ENCODE results near the gene ACADS. TPM values are rescaled to one million over a fixed set of nuclear protein-coding genes. Genes with fewer than 3 reads are reported as not detected.

ACADS gene
- total RNA-seq, 2 experiments from 2014 or later: 15.5 to 20.1 TPM

GRCh38 chr12:120737557-120738251 lies 12.1 kb downstream of the ACADS start:
- Mint-ChIP-seq H3K9me3 (no peaks in the 10 kb centered on the region), H3K4me3 (no peak overlapping the region), H3K27ac (no peak overlapping the region), H3K4me1 (no peaks in the 10 kb centered on the region), H3K36me3 (ENCODE audit: low read depth) (no peaks in the 10 kb centered on the region), H3K27me3 (no peaks in the 10 kb centered on the region)
- ChIA-PET POLR2A (no interaction called here), CTCF (no interaction called here)
- DNase-seq: no peak

- no peak overlapping the region for H3K4me3 Mint-ChIP-seq
- no peaks in the 10 kb centered on the region for H3K27me3 Mint-ChIP-seq
- H3K36me3 Mint-ChIP-seq (ENCODE audit: low read depth): no peaks in the 10 kb centered on the region
- H3K9me3 Mint-ChIP-seq: no peaks in the 10 kb centered on the region
- ChIA-PET CTCF (no interaction called here), POLR2A (no interaction called here)
- DNase-seq: no peak
- no peaks in the 10 kb centered on the region for H3K4me1 Mint-ChIP-seq
- no peak overlapping the region for H3K27ac Mint-ChIP-seq
These were observed 12.8 kb downstream of the ACADS start for GRCh38 chr12:120738252-120739030.

GRCh38 chr12:120739031-120739762 lies 13.6 kb downstream of the ACADS start:
- no peaks in the 10 kb centered on the region for H3K4me1 Mint-ChIP-seq
- no peaks in the 10 kb centered on the region for H3K36me3 Mint-ChIP-seq (ENCODE audit: low read depth)
- DNase-seq: no peak
- H3K9me3 Mint-ChIP-seq: no peaks in the 10 kb centered on the region
- ChIA-PET POLR2A (no interaction called here), CTCF (no interaction called here)
- no peak overlapping the region for H3K4me3 Mint-ChIP-seq
- H3K27me3 Mint-ChIP-seq: no peaks in the 10 kb centered on the region
- no peak overlapping the region for H3K27ac Mint-ChIP-seq

GRCh38 chr12:120739821-120740613 lies 14.4 kb downstream of the ACADS start:
- Mint-ChIP-seq H3K4me3 (no peak overlapping the region), H3K27me3 (no peaks in the 10 kb centered on the region), H3K27ac (no peak overlapping the region), H3K9me3 (no peaks in the 10 kb centered on the region), H3K4me1 (no peaks in the 10 kb centered on the region), H3K36me3 (ENCODE audit: low read depth) (no peaks in the 10 kb centered on the region)
- ChIA-PET CTCF (no interaction called here), POLR2A (no interaction called here)
- DNase-seq: no peak

- POLR2A ChIA-PET: no interaction called here
- Mint-ChIP-seq H3K36me3 (ENCODE audit: low read depth) (no peaks in the 10 kb centered on the region), H3K4me3 (no peak overlapping the region), H3K27ac (no peak overlapping the region), H3K4me1 (no peaks in the 10 kb centered on the region), H3K27me3 (no peaks in the 10 kb centered on the region), H3K9me3 (no peaks in the 10 kb centered on the region)
- no peak for DNase-seq
- CTCF ChIA-PET: no interaction called here
These were observed 15.2 kb downstream of the ACADS start for GRCh38 chr12:120740871-120741270.

GRCh38 chr12:120741476-120742421 lies 16.1 kb downstream of the ACADS start:
- ChIA-PET POLR2A (no interaction called here), CTCF (interaction anchor here (1.4 kb wide), 1 partner anchor 17 kb away, joined by 3 read pairs; no protein-coding TSS in a partner anchor)
- DNase-seq: no peak
- Mint-ChIP-seq H3K9me3 (no peaks in the 10 kb centered on the region), H3K4me3 (no peak overlapping the region), H3K4me1 (no peaks in the 10 kb centered on the region), H3K36me3 (ENCODE audit: low read depth) (no peaks in the 10 kb centered on the region), H3K27me3 (no peaks in the 10 kb centered on the region), H3K27ac (no peak overlapping the region)

- Mint-ChIP-seq H3K9me3 (no peaks in the 10 kb centered on the region), H3K4me1 (peaks cover 5% of the 10 kb centered on the region), H3K4me3 (no peak overlapping the region), H3K27me3 (no peaks in the 10 kb centered on the region), H3K27ac (no peak overlapping the region), H3K36me3 (ENCODE audit: low read depth) (no peaks in the 10 kb centered on the region)
- POLR2A ChIA-PET: no interaction called here
- no peak for DNase-seq
- CTCF ChIA-PET: no interaction called here
These were observed 19.4 kb downstream of the ACADS start for GRCh38 chr12:120744922-120745493.

- Mint-ChIP-seq H3K9me3 (no peaks in the 10 kb centered on the region), H3K27me3 (no peaks in the 10 kb centered on the region), H3K36me3 (ENCODE audit: low read depth) (no peaks in the 10 kb centered on the region), H3K27ac (no peak overlapping the region), H3K4me3 (no peak overlapping the region), H3K4me1 (peaks cover 5% of the 10 kb centered on the region)
- POLR2A ChIA-PET: no interaction called here
- CTCF ChIA-PET: no interaction called here
- DNase-seq: no peak
These were observed 22.6 kb downstream of the ACADS start for GRCh38 chr12:120748242-120748641.

GRCh38 chr12:120749256-120749655 lies 23.6 kb downstream of the ACADS start:
- no peaks in the 10 kb centered on the region for H3K36me3 Mint-ChIP-seq (ENCODE audit: low read depth)
- H3K27ac Mint-ChIP-seq: no peak overlapping the region
- ChIA-PET CTCF (interaction anchor here (0.6 kb wide), 1 partner anchor 51 kb away, joined by 3 read pairs; no protein-coding TSS in a partner anchor), POLR2A (interaction anchor here (0.6 kb wide), 1 partner anchor 1563 kb away, joined by 4 read pairs; no protein-coding TSS in a partner anchor)
- H3K27me3 Mint-ChIP-seq: peaks cover 3% of the 10 kb centered on the region
- no peak for DNase-seq
- H3K9me3 Mint-ChIP-seq: no peaks in the 10 kb centered on the region
- H3K4me1 Mint-ChIP-seq: peaks cover 5% of the 10 kb centered on the region
- H3K4me3 Mint-ChIP-seq: no peak overlapping the region

- CTCF ChIA-PET: interaction anchor here (0.5 to 0.6 kb wide), 4 partner anchors 83 to 370 kb away, joined by 3 read pairs; no protein-coding TSS in a partner anchor
- no peak overlapping the region for H3K4me3 Mint-ChIP-seq
These were observed 25.2 kb downstream of the ACADS start for GRCh38 chr12:120750806-120751205.

GRCh38 chr12:120751389-120751788 lies 25.8 kb downstream of the ACADS start:
- POLR2A ChIA-PET: no interaction called here
- Mint-ChIP-seq H3K9me3 (peaks cover 5% of the 10 kb centered on the region), H3K4me3 (no peak overlapping the region), H3K27me3 (peaks cover 5% of the 10 kb centered on the region), H3K36me3 (ENCODE audit: low read depth) (peaks cover 4% of the 10 kb centered on the region), H3K27ac (no peak overlapping the region), H3K4me1 (peaks cover 5% of the 10 kb centered on the region)
- DNase-seq: no peak
- CTCF ChIA-PET: no interaction called here

More at GRCh38 chr12:120750806-120751205, 25.2 kb downstream of the ACADS start:
- Mint-ChIP-seq H3K4me1 (peaks cover 5% of the 10 kb centered on the region), H3K9me3 (peaks cover 5% of the 10 kb centered on the region), H3K27ac (no peak overlapping the region), H3K27me3 (peaks cover 5% of the 10 kb centered on the region), H3K36me3 (ENCODE audit: low read depth) (peaks cover 4% of the 10 kb centered on the region)
- DNase-seq: no peak
- POLR2A ChIA-PET: no interaction called here

Measured in activated CD4-positive, alpha-beta T cell treated with anti-CD3 and anti-CD28 coated beads, Interleukin-2, amount 10 ng/mL, durations not matched to agents 7 days and 5 days (primary cell).